Calu3 (cell line): ENCODE results near the gene PAPPA2. TPM values are rescaled to one million over a fixed set of nuclear protein-coding genes. Genes with fewer than 3 reads are reported as not detected.

Source experiments
- BruUV-seq: library from RNA; stranded (reverse); fragments of 400-500 nt; replicated peaks from 2 replicates; lab custom pipeline; 2021; lab: Mats Ljungman, UMichigan
- CTCF ChIA-PET: fragments of 300-600 bp; sonication (Branson Sonifier 250); formaldehyde crosslinking; loops from one replicate; lab custom pipeline; 2022; ENCODE audit warnings: antibody characterized with exemption; lab: Charles Lee
- DNase-seq: peaks from one replicate; pipeline ENCODE4 v3.0.0; 2022
- H3K27ac Mint-ChIP-seq: one replicate; pipeline ENCODE4 v1.8.0; 2022; ENCODE audit warnings: mixed read lengths; ENCODE audit not compliant: unreplicated experiment
- H3K27me3 Mint-ChIP-seq: one replicate; pipeline ENCODE4 v1.8.0; 2022; ENCODE audit warnings: mixed read lengths; ENCODE audit not compliant: unreplicated experiment
- H3K36me3 Mint-ChIP-seq: one replicate; pipeline ENCODE4 v1.8.0; 2022; ENCODE audit warnings: mild to moderate bottlenecking, moderate library complexity, mixed read lengths; ENCODE audit not compliant: insufficient read depth, unreplicated experiment
- H3K4me1 Mint-ChIP-seq: one replicate; pipeline ENCODE4 v1.8.0; 2022; ENCODE audit warnings: mild to moderate bottlenecking, low read depth, mixed read lengths; ENCODE audit not compliant: unreplicated experiment
- H3K4me3 Mint-ChIP-seq: one replicate; pipeline ENCODE4 v1.8.0; 2022; ENCODE audit warnings: mild to moderate bottlenecking, low read depth, moderate library complexity, mixed read lengths; ENCODE audit not compliant: unreplicated experiment
- H3K9me3 Mint-ChIP-seq: one replicate; pipeline ENCODE4 v1.8.0; 2022; ENCODE audit warnings: low read depth, mixed read lengths; ENCODE audit not compliant: unreplicated experiment
- intact Hi-C: fragments of 100-400 bp; cut with micrococcal nuclease; formaldehyde crosslinking; loops from one replicate; pipeline ENCODE4 v1.10.0; 2022; ENCODE audit not compliant: unreplicated experiment
- total RNA-seq: library from RNA; stranded (reverse); gene quantifications from 2 replicates; pipeline ENCODE4 v1.2.3, GENCODE V29; 2022
- TF ChIP-seq, protein P1 (sequence below): fragments of 200-600 bp; IDR thresholded peaks from one replicate; pipeline ENCODE4 v1.8.0; 2022; ENCODE audit warnings: antibody characterized with exemption; ENCODE audit not compliant: unreplicated experiment

Gene PAPPA2
- total RNA-seq, 1 experiment from 2014 or later, result 0.14 TPM

DNA sequence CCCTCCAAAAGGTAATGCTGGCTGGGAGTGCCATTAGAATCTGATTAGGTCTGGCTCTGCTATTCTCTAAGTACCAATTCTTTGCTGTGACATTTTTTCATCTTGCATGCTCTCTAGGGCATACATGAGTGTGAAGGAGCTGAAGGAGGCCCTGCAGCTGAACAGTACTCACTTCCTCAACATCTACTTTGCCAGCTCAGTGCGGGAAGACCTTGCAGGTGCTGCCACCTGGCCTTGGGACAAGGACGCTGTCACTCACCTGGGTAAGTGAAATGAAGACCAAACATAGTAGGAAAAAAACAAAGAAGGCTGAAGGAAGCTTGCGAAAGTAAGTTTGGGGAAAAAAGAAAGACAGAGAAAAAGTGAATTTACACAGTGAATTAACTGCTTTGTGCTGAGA lies 207.9 kb downstream of the PAPPA2 start:
- CTCF ChIA-PET, result no interaction called here
- no peak overlapping the region for H3K27ac Mint-ChIP-seq
- peaks cover 28% of the 10 kb centered on the region for H3K27me3 Mint-ChIP-seq
- BruUV-seq, result no TSS peak
- no peaks in the 10 kb centered on the region for H3K36me3 Mint-ChIP-seq
- H3K4me3 Mint-ChIP-seq, result no peak overlapping the region
- TF ChIP-seq, protein P1, sequence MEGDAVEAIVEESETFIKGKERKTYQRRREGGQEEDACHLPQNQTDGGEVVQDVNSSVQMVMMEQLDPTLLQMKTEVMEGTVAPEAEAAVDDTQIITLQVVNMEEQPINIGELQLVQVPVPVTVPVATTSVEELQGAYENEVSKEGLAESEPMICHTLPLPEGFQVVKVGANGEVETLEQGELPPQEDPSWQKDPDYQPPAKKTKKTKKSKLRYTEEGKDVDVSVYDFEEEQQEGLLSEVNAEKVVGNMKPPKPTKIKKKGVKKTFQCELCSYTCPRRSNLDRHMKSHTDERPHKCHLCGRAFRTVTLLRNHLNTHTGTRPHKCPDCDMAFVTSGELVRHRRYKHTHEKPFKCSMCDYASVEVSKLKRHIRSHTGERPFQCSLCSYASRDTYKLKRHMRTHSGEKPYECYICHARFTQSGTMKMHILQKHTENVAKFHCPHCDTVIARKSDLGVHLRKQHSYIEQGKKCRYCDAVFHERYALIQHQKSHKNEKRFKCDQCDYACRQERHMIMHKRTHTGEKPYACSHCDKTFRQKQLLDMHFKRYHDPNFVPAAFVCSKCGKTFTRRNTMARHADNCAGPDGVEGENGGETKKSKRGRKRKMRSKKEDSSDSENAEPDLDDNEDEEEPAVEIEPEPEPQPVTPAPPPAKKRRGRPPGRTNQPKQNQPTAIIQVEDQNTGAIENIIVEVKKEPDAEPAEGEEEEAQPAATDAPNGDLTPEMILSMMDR, result no peak
- peaks cover 4% of the 10 kb centered on the region for H3K9me3 Mint-ChIP-seq
- no peak for DNase-seq
- no peaks in the 10 kb centered on the region for H3K4me1 Mint-ChIP-seq
- intact Hi-C loops, result no loop called here

DNA sequence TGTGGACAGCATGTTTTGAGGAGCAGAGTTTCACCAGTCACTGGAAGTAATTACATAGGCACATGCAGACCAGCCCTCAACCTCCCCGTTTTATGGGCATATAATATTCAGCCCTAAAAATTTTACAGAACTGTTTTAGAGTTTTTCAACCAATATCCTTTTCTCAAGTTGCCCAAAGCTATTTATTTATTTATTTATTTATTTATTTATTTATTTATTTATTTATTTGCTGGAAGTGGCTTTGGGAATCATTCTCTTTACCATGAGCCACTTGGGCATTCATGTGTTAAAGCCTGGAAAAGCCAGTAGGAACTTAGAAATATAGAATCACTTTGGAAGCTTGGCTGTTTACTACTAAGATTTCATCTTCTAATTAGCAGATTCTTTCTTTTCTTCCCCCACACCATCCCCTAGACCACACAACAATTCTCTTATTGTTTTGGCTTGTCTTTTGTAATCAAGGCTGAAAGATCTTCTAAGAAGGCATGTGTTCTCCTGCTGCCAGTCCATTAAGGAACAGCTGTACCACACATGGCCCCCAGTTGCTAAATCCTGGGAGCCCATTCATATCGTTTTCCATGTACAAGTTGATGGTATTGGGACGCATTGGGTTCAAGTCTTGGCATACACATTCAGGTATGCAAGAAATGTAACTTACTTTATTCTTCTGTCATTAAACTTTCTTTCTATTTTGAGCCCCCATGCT lies 220.0 kb downstream of the PAPPA2 start:
- CTCF ChIA-PET, result no interaction called here
- no peak for DNase-seq
- no peaks in the 10 kb centered on the region for H3K36me3 Mint-ChIP-seq
- H3K4me3 Mint-ChIP-seq, result no peak overlapping the region
- intact Hi-C loops, result no loop called here
- no peaks in the 10 kb centered on the region for H3K9me3 Mint-ChIP-seq
- no peaks in the 10 kb centered on the region for H3K4me1 Mint-ChIP-seq
- H3K27me3 Mint-ChIP-seq, result peaks cover 63% of the 10 kb centered on the region
- no peak overlapping the region for H3K27ac Mint-ChIP-seq
- TF ChIP-seq, protein P1, result no peak
- BruUV-seq, result no TSS peak

DNA sequence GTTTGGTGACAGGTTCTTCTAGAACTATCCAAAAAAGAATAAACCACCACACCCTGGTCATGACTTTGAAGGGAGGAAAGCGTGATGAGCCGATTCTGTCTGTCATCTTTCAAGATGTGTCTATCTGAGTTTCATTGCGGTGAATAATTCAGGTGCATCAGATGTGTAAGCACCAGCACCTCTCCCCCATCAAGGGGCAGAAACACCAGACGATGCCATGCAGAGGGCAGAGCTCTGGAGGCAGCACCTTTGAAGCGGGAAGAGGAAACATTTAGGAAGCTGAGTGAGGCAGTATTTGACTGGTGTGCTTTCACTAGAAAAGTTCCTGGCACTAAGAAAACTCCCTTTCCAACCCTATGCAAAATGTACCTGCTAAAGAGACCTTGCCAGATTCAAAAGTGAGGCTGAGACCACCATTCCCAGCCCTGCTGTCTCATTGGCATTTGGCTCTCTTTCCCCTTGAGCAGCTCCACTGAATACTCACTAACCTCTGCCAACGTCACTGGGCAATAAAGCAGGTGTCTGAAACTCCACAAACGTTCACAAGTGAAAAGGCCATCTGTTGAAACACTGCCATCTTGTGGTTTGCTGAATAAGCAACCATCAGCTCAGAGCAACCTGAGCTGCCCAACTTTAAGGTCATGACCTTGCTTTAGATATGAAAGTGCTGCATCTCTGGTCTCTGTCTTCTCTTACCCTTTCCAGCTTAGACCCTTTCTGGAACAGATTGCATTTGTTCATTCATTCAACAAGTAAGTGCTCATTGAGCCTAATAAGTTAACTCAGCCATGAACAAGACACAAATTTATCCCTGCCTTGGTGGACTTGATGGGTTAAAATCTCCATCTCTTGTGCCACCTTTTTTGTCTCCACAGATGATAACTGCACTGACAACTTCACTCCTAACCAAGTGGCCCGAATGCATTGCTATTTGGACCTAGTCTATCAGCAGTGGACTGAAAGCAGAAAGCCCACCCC lies 228.6 kb downstream of the PAPPA2 start:
- H3K27me3 Mint-ChIP-seq, result peaks cover 46% of the 10 kb centered on the region
- BruUV-seq, result no TSS peak
- CTCF ChIA-PET, result interaction anchor here (1.1 to 1.2 kb wide), 2 partner anchors 132 to 317 kb away, joined by 4 to 11 read pairs; no protein-coding TSS in a partner anchor
- TF ChIP-seq, protein P1, result peak; percentile 53
- peak; percentile 40 for DNase-seq
- no peak overlapping the region for H3K27ac Mint-ChIP-seq
- no peaks in the 10 kb centered on the region for H3K36me3 Mint-ChIP-seq
- intact Hi-C loops, result loop anchor here (1.0 kb wide), 2 partner anchors 131 to 316 kb away; no protein-coding TSS in a partner anchor
- no peaks in the 10 kb centered on the region for H3K4me1 Mint-ChIP-seq
- no peaks in the 10 kb centered on the region for H3K9me3 Mint-ChIP-seq
- H3K4me3 Mint-ChIP-seq, result no peak overlapping the region

DNA sequence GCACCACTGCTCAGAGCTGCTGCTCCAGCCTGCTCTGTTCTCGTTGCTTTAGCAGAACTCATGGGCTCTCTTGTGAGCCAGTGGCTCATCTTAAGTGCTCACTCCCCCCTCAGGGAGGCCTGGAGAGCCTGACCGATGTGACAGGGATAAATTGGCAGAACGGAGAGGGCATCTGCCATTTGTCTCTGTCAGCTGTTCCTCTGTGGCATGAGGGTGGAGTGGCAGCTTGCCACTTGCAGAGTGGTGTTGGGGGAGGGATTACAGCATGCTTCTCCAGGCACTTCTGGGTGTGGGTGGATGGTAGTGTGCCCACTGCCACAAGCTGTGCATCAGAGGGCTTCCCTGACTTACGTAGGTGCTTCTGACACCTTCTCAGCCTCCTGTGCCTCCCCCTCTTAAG lies 229.5 kb downstream of the PAPPA2 start:
- CTCF ChIA-PET, result no interaction called here
- Mint-ChIP-seq H3K4me1 (no peaks in the 10 kb centered on the region), H3K36me3 (no peaks in the 10 kb centered on the region), H3K9me3 (no peaks in the 10 kb centered on the region), H3K27me3 (peaks cover 44% of the 10 kb centered on the region), H3K4me3 (no peak overlapping the region), H3K27ac (no peak overlapping the region)
- BruUV-seq, result no TSS peak
- DNase-seq, result no peak
- intact Hi-C loops, result no loop called here
- TF ChIP-seq, protein P1, result no peak
